Measurements from ENCODE around the gene DFFB. TPM values are rescaled to one million over a fixed set of nuclear protein-coding genes. Genes with fewer than 3 reads are reported as not detected.

DFFB gene
- total RNA-seq, 3 donors from 2014 or later (not counting 1 experiment from before 2014, with no cell fraction given) = 18.3 to 27.8 (median 18.5) TPM

GRCh38 chr1:3899754-3900149, 42.5 kb downstream of the DFFB start:
- peak overlapping the region; percentile 95 to 96 for H3K27ac Mint-ChIP-seq
- peaks cover 8% of the 10 kb centered on the region for H3K9me3 ChIP-seq (ENCODE audit: control insufficient read depth, insufficient read depth, low read length)
- peaks cover 41 to 52% of the 10 kb centered on the region in 2 donors for H3K4me1 Mint-ChIP-seq
- H3K4me3 Mint-ChIP-seq = peak overlapping the region; percentile 88
- no peaks in the 10 kb centered on the region for H3K36me3 Mint-ChIP-seq
- peaks cover 2% of the 10 kb centered on the region for H3K36me3 ChIP-seq (ENCODE audit: control insufficient read depth, insufficient read depth, low read length)
- ATAC-seq = no peak
- peaks cover 47% of the 10 kb centered on the region for H3K4me1 ChIP-seq (ENCODE audit: control insufficient read depth, insufficient read depth, low read length)
- H3K27me3 Mint-ChIP-seq (ENCODE audit: low read depth in 2 of 2) = no peaks in the 10 kb centered on the region
- intact Hi-C loops (cut with micrococcal nuclease) = loop anchor here (1.0 to 5.0 kb wide), 5 partner anchors 8 to 127 kb away; partner anchors contain the start of genes CEP104, DFFB, LRRC47 and SMIM1
- TF ChIP-seq, protein P1, sequence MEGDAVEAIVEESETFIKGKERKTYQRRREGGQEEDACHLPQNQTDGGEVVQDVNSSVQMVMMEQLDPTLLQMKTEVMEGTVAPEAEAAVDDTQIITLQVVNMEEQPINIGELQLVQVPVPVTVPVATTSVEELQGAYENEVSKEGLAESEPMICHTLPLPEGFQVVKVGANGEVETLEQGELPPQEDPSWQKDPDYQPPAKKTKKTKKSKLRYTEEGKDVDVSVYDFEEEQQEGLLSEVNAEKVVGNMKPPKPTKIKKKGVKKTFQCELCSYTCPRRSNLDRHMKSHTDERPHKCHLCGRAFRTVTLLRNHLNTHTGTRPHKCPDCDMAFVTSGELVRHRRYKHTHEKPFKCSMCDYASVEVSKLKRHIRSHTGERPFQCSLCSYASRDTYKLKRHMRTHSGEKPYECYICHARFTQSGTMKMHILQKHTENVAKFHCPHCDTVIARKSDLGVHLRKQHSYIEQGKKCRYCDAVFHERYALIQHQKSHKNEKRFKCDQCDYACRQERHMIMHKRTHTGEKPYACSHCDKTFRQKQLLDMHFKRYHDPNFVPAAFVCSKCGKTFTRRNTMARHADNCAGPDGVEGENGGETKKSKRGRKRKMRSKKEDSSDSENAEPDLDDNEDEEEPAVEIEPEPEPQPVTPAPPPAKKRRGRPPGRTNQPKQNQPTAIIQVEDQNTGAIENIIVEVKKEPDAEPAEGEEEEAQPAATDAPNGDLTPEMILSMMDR (IDR thresholded peaks at IDR 0.05) = no peak
- H3K27ac ChIP-seq (ENCODE audit: low read length) = peak overlapping the region; percentile 96
- H3K27me3 ChIP-seq (ENCODE audit: control insufficient read depth, insufficient read depth, low read length) = no peaks in the 10 kb centered on the region
- peak overlapping the region; percentile 83 for H3K4me3 ChIP-seq (ENCODE audit: low read length)
- DNase-seq = peak in 1 of 2 donors; percentile 62
- peaks cover 2 to 4% of the 10 kb centered on the region in 2 donors for H3K9me3 Mint-ChIP-seq
- under 1% methylated on average over 26 of the region's 26 CpGs for WGBS (ENCODE audit: insufficient coverage)

- peaks cover 47% of the 10 kb centered on the region for H3K4me1 ChIP-seq (ENCODE audit: control insufficient read depth, insufficient read depth, low read length)
- peak within 1 kb of the TSS; percentile 88 for H3K4me3 Mint-ChIP-seq
- peaks cover 41 to 52% of the 10 kb centered on the region in 2 donors for H3K4me1 Mint-ChIP-seq
- peak within 1 kb of the TSS; percentile 83 for H3K4me3 ChIP-seq (ENCODE audit: low read length)
- ATAC-seq (peak; percentile 78 to 88 (median 80)), DNase-seq (peak; percentile 90 to 98)
- H3K36me3 Mint-ChIP-seq = no peaks in the 10 kb centered on the region
- peak within 1 kb of the TSS; percentile 96 for H3K27ac ChIP-seq (ENCODE audit: low read length)
- peaks cover 2 to 4% of the 10 kb centered on the region in 2 donors for H3K9me3 Mint-ChIP-seq
- intact Hi-C loops (cut with micrococcal nuclease) = loop anchor here (1.0 to 5.0 kb wide), 5 partner anchors 9 to 128 kb away; partner anchors contain the start of genes CEP104, DFFB, LRRC47 and SMIM1
- H3K27me3 ChIP-seq (ENCODE audit: control insufficient read depth, insufficient read depth, low read length) = no peaks in the 10 kb centered on the region
- TF ChIP-seq, protein P1 (IDR thresholded peaks at IDR 0.05) = no peak
- under 1% methylated on average over 56 of the region's 58 CpGs for WGBS (ENCODE audit: insufficient coverage)
- H3K27ac Mint-ChIP-seq = peak within 1 kb of the TSS; percentile 95 to 96
- no peaks in the 10 kb centered on the region for H3K27me3 Mint-ChIP-seq (ENCODE audit: low read depth in 2 of 2)
- H3K9me3 ChIP-seq (ENCODE audit: control insufficient read depth, insufficient read depth, low read length) = peaks cover 8% of the 10 kb centered on the region
- H3K36me3 ChIP-seq (ENCODE audit: control insufficient read depth, insufficient read depth, low read length) = peaks cover 2% of the 10 kb centered on the region
Observed at GRCh38 chr1:3900150-3900968, 43.1 kb downstream of the DFFB start, which contains the start of gene C1orf174. TSS of gene C1orf174 (minus strand) at chr1:3900272. CDS start at chr1:3900186, 86 bp downstream.

DNA sequence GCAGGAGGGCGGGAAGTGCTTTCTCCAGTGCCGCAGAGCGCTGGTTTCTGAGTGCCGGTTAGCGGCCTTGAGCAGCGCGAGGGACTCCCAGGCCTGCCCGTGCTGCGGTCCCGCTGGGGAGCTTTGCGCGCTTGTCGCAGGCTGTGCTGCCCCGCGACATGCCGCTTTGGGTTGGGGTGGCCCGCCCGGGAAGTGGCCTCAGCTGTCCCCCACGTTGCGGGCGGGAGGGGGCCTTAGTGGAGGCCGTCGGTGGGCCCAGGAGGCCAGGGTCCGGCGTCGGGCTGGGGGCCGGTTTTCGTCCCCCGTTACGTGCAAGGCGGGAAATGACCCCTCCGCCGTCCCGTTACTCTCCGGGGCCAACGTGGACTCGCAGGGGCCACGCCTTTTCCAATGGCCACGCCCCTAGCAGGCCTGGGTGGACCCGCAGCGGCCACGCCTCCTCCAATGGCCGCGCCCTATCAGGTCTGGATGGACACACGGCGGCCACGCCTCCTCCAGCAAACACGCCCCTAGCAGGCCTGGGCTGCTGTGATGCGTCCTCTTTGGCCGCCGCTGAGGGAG, 43.8 kb downstream of the DFFB start:
- Histone ChIP-seq H3K4me1 (ENCODE audit: control insufficient read depth, insufficient read depth, low read length) (peaks cover 47% of the 10 kb centered on the region), H3K27ac (ENCODE audit: low read length) (peak overlapping the region; percentile 96), H3K9me3 (ENCODE audit: control insufficient read depth, insufficient read depth, low read length) (peaks cover 8% of the 10 kb centered on the region), H3K4me3 (ENCODE audit: low read length) (peak overlapping the region; percentile 83), H3K36me3 (ENCODE audit: control insufficient read depth, insufficient read depth, low read length) (no peaks in the 10 kb centered on the region), H3K27me3 (ENCODE audit: control insufficient read depth, insufficient read depth, low read length) (no peaks in the 10 kb centered on the region)
- H3K27me3 Mint-ChIP-seq (ENCODE audit: low read depth in 2 of 2) = no peaks in the 10 kb centered on the region
- peaks cover 2 to 4% of the 10 kb centered on the region in 2 donors for H3K9me3 Mint-ChIP-seq
- intact Hi-C loops (cut with micrococcal nuclease) = loop anchor here (1.0 to 5.0 kb wide), 5 partner anchors 10 to 129 kb away; partner anchors contain the start of genes CEP104, DFFB, LRRC47 and SMIM1
- peak; percentile 88 to 91 for DNase-seq
- H3K27ac Mint-ChIP-seq = peak overlapping the region; percentile 95 to 96
- TF ChIP-seq, protein P1 (IDR thresholded peaks at IDR 0.05) = no peak
- H3K4me1 Mint-ChIP-seq = peaks cover 39 to 50% of the 10 kb centered on the region in 2 donors
- peak overlapping the region; percentile 88 for H3K4me3 Mint-ChIP-seq
- peak; percentile 43 to 67 (median 55) for ATAC-seq
- WGBS (ENCODE audit: insufficient coverage) = under 1% methylated on average over 51 of the region's 51 CpGs
- H3K36me3 Mint-ChIP-seq = no peaks in the 10 kb centered on the region

All from natural killer cell (primary cell).